GM18858 (cell line): ENCODE results near the gene CALCB.

ENCODE experiments used
- ATAC-seq: cut with Tn5 transposase; IDR thresholded peaks from one replicate; pipeline ENCODE4 v1.9.1; 2021; ENCODE audit not compliant: unreplicated experiment

CALCB gene

GRCh38 chr11:15117751-15118150, 44.4 kb downstream of the CALCB start:
- ATAC-seq: no peak

DNA sequence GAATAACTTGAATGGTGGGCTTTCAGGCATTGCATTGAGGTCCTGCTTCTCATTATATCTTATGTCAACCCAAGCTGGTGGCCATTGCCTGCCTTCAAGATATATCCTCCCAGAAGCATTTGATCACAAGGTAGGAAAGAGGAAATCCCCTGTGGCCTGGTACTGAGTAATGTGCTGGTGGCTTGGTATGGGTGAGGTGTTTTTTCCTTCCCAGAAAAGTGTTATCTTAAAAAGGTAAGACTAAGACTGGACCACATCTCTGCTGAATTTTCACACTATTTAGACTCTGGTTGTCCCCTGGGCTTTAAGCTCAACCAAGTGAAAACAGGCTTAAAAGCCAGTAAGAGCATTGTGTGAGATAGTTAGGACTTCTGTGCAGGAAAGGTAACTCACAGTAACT, 45.0 kb downstream of the CALCB start:
- peak; percentile 35 for ATAC-seq

DNA sequence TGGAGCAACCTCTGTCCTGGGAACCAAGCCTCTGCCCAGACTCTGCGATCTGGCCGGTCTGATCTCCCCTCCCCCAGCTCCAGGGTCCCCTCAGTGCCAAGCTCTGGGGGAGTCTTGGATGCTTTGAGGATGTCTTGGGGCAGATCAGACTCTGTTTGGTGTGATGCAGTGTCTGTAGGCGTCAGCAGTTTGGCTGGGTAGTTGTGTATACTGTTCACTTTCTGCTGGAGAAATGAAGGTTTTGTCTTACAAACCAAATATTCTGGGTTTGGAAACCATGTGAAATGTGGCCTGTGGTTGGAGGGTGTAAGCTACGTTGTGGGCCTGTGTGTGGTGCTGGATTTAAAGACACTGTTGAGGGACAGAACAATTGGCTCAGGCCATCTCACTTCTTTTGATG, 46.0 kb downstream of the CALCB start:
- ATAC-seq: no peak

GRCh38 chr11:15119826-15120225, 46.4 kb downstream of the CALCB start:
- ATAC-seq: no peak

DNA sequence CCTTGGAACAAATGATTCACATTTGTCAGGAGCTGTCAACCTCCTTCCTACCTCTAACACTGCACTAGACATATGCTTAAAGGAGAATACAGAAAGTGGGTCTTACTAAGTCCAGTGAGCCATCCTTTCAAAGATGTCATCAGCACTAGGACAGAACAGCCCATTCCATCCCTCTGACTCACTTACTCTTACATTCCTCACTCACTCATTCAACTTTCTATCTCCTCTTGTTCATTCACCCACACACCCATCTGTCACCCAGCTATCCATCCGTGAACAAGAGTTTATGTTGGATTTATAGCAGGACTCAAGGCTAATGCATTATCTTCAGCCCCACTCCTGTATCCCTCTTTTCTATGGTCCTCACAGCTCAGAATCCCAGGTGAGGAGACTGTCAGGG, 50.5 kb downstream of the CALCB start:
- no peak for ATAC-seq

DNA sequence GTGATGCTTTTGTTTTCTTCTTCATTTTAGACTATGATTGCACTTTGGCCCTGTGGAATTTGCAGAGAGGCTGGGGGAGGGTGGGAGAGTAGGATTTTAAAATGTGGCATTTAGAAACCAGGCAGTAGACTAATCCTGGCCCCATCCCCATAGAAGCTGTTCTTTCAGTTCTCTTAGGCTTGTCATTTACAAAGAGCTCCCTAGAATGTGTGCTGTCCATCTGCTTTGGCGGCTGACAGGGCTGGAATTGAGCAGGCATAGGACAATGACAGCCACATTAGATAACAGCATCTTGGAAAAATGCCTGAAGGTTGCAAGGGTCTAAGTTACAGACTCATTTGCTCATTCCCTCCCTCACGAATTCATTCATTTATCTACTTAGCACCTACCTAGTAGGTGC, 51.1 kb downstream of the CALCB start:
- no peak for ATAC-seq

GRCh38 chr11:15127341-15127740, 53.9 kb downstream of the CALCB start:
- no peak for ATAC-seq
